NCI-H2196 (cell line): ENCODE data around the gene DYNLT4.
"Not testable (repeated sequence)": the region's sequence is repeated elsewhere in the genome, so short reads cannot be mapped to it uniquely, and the experiment has no call there.

Experiments
- DNase-seq: peaks from one replicate; lab custom pipeline; 2025; ENCODE audit not compliant: unreplicated experiment; lab: John Stamatoyannopoulos, UW

Gene DYNLT4

DNA sequence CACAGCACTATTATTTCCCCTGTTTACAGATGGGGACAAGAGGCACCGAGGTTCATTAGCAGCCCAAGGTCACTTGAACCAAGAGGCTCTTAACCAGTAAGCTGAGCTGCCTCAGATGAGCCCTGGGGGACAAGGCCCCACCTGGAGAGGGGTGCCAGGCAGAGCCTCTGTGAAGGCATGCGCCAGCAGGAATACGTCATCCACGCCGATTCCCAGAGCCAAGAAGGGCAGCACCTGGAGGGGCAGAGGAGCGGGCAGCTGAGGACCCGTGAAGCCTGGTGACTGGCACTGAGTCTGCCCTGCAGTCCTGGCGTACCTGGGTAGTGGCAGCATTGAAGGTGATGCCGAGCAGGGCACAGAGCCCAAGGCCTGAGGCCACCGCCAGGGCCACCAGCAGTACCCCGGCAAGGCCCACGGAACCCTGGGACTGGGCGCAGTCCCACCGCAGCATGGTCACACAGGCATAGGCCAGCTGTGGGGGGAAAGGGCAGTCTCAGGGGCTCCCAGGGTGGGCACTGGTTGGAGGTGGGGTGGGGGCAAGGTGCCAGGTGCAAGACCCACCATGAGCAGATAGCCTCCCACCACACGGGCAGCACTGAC is 21.8 kb upstream of the DYNLT4 start:
- DNase-seq, result no peak

DNA sequence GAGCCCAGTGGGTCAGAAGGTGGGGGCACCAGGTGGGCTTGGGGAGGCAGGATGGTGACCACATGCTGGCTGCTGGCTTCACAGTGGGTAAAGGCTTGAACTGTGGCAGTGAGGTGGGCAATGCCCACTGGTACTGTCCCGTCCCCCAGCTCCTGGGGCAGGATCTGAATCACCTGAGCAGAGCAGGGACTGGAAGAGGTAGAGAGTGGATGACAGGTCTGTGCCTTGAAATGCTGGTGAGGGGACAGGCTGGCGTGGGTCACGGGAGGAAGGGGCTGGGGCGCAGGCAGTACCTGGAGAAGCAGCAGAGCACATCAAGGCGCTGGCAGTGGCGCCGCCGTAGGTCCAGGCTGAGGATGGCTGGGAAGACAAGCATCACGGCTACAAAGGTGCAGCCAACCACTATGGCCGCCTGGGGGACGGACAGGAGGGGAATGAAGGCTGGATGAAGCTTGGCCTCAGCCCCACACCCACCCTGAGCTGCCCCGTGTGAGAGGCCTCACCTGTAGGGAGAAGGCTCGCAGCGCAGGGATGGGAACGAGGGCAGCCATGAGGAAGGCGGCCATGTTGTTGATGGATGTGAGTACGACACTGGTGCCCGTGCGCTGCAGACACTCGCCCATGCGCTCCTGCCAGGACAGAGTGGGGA is 21.0 kb upstream of the DYNLT4 start:
- DNase-seq, result no peak

DNA sequence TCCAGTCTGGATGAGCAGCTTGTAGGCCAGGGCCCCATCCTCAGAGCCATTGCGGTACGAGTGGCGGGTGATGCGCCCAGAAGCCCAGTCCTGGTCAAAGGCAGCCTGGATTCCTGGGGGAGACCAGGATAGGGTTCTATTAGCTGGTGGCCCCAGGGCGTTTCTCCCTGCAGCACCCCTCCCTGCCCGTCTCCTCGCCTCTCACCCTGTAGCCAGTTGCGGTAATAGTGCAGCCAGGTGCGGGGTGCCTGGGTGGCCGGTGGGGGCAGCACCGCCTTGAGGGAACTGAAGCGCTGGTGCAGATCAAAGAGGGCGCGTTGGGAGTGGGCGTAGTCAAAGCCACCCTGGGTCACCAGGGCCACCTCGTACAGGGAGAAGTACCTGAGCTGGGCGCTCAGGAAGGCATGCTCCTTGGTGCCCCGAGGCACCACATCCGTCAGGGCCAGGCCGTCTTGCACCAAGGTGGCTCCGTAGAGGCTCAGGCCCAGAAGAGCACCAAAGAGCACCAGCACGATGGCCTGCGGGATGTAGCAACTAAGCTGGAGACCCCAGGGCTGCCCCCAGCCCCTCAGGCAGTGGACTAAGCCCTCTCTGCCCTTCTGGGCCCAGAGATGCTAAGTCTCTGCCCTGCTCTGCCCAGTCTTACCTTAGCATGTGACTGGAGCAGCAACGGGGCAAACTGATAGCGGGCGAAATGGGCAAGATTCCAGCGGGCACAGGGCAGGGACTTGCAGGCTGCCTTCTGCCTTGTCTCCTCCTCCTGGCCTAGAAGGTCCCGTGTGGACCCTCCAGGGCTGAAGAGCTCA is 20.2 kb upstream of the DYNLT4 start:
- no peak for DNase-seq

DNA sequence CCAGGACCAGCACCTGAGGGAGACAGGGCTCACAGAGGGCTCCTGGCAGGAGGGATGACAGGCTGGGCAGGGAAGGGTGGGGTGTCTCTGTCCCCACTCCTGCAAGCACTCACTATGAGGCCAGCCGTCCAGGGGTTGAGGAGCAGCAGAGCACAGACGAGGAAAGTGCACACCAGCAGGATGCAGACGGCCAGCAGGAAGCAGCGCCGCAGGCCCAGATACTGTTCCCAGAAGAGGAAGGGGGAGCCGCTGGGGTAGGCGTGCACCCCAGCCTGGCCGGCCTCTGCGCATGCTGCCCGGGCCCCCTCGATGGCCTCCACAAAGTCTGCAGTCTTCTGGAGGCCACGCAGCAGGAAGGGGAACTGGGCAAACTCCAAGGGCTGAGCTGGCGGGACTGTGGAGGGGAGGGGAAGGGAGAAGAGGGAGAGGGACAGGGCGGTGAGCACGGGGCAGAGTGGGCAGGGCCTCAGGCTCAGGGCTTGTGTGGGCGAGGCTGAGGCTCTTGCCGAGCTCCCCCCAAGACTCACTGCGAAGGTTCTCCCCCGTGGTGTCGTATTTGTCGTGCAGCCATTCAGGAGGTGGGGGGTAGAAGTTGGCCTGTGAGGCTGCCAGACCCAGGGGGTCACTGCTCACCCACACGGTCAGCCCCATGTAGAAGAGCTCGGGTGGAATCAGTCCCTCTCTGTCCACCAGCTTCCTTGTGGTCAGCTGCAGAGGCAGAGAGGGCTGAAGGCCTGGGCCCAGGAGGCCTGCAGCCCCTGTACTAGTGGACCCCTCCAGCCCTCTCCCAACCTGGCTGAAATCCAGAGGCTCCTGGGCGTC is 19.4 kb upstream of the DYNLT4 start:
- no peak for DNase-seq

DNA sequence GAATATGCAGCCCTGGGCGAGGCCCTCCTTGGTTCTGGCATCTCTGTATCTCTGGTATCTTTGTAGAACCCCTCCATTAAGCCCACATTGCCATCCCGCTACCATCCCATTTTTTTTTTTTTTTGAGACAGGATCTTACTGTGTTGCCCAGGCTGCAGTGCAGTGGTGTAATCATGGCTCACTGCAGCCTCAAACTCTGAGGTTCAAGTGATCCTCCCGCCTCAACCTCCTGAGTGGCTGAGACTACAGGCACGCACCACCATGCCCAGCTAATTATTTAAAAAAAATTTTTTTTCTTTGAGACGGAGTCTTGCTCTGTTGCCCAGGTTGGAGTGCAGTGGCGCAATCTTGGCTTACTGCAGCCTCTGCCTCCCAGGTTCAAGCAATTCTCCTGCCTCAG is 17.2 kb upstream of the DYNLT4 start:
- not testable (repeated sequence) for DNase-seq

DNA sequence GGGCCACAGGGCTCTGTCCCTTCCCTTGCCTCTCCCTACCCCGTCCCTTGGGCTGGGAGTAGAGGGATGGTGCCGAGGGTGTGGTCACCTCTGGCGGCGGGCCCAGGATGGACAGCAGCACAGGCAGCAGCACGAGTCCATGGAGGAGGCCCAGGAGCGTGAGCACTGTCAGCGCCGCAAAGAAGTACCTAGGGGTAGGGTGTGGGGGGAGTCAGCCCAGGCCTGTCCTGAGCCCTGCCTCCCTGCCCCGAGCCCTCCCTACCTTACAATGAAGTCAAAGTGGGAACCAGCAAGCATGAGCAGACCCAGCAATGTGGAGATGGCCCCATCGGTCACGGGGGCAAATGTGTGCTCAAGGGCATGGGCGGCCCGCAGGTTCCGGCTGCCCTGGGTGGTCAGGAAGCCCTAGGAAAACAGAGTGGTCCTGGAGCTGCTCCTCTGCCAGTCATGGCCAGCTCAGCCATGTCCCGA is 15.9 kb upstream of the DYNLT4 start:
- DNase-seq, result no peak

DNA sequence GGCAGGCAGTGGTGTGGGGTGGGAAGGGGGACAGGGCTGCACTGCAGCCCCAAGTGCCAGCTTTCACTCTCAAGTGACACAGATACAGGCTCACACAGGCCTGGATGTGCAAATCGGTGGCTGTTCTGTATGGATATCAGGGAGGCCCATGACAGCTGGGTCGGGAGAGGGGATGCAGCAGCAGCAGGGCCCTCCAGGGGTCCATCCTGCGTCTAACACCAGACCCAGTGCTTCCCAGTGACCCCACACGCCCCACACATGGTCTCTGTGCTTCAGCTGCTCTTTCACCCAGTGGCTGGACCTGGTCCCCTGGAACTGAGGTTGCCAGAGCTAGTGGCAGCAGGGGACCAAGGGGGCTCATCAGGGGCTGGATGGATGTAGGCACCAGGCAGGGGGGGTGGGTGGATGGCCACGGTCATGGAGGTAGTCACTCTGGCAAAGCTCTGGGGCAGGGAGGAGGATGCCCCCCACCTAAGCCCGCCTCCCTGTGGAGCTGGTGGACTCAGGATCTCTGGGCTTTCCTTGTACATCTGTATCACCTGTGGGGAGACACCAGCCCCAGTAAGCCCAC is 15.1 kb upstream of the DYNLT4 start:
- DNase-seq, result no peak

DNA sequence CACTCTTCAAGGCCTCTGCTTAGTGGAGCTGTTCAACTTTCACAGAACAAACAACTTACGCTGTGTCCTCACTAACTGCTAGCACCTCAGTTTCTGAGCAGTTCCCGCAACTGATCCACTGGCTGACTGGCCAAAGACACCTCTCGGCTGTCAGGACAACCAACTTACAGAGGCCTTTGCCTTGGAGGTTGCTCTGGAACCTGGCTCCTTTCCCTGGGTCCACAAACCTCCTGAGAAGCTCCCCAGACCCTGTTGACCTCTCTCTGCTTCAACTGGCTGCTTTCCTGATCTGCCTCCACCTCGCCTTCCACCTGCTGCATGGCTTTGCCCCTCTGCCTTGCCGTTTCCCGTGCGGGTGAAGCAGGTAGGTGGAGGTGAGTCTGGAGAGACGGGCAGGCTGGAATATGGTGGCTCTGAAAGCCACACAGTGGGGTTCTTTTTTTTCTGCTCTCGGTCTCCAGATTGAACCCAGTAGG is 14.1 kb upstream of the DYNLT4 start:
- DNase-seq, result no peak

DNA sequence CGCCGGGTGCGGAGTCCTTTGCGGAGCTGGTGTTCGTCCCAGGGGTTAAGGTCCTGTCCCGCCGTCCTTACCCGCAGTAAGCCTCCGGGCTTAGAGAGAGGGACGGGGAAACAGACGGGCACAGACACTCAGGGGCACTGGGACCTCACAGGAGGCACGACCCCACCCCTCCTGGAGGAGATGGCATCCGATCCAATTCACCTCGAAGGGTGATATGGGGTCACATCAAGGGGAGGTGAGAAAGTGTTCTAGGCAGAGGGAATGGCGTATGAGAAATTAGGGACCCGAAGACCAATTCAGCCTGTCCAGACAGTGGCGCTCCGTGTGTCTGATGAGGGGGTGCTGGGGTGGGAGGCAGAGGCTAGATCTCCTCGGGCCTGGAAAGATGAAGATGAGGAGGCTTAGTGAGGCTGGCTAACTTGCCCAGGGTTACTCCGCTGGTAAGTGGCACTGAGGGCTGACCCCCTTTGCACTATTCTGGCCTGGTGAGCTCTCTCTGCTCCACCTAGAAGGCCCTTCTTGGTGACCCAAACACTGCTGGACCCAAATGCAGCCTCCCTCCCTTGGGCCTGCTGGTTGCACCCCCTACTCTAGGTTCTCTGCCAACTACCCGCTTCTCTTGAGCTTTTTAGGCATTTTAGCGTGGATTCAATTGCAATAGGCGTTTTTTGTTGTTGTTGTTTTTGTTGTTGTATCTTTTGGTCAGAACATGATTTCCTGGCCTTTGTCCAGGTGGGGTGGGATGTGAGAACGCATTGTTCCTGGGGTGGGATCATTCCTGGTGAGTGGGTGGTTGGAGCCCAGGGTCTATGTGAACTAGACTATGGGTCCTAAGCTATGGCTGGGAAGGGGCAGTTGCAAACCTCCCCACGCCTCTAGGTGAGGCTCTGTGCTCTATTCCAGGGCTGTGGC is 13.4 kb upstream of the DYNLT4 start:
- no peak for DNase-seq

DNA sequence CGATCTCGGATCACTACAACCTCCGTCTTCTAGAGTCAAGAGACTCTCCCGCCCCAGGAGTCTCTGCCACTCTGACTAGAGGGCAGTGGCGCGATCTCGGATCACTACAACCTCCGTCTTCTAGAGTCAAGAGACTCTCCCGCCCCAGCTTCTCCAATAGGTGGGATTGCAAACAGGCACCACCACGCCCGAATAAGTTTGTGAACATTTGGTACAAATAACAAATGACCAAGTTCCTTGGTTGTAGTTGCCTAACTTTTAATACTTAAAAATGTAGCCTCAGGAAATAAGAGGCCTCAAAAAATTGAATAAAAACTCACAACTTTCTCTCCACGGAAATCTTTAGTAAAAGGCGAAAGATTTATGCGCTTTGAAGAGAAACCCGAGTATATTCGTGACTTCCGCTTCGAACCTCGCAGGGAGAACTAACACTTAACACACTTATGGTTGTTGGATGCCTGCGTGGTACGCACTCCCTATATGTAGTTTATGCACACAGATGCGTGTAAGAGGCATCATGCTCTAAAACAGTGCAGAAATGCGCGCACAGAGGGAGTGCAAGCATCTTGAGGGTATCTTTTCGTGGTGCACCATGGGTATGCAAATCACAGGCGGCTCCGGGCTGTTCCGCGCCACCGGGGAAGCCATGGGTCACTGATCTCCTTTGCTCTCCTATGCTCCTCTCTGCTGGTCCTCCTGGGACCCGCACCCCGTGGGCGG is 12.6 kb upstream of the DYNLT4 start:
- no peak for DNase-seq

DNA sequence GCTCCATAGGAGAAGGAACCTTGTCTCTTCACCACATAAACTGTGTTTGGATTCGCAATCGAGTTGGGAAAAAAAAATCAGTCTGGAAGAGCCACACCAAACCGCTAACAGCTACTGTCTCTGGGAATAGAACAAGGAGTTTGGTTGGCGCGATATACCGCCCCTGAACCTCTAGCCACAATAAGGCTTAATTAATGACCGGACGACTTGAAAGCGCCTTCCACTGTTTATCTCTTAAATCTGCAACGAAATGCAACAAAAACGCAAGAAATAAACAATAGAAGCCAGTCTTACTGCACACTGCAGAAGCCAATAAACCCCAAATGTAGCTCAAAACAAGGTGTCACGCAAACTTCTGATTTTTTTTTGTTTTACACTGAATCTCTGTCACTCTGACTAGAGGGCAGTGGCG is 12.1 kb upstream of the DYNLT4 start:
- DNase-seq, result no peak

DNA sequence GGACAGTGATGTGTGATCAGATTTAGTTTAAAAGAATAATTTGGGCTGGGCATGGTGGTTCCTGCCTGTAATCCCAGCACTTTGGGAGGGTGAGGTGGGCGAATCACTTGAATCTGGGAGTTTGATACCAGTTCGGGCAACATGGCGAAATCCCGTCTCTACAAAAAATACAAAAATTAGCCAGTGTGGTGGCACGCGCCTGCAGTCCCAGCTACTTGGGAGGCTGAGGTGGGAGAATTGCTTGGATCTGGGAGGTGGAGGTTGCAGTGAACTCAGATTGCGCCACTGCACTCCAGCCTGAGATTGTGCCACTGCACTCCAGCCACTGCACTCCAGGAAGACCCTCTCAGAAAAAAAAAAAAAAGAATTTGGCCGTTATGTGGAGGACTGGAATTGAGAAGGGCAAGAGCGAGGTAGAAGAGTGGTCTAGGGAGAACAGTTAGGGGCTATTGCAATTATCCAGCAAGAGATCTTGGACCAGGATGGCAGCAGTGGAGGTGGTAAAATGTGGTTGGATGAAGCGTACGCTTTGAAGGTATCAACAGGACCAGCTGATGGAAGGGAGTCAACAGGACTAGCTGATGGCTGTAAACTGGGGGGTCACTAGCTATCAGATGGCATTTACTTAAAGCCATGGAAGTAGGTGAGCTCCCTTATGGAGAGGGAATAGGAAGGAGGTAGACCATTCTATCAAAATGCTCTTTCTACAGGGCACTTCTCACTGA is 10.8 kb upstream of the DYNLT4 start:
- DNase-seq, result no peak

DNA sequence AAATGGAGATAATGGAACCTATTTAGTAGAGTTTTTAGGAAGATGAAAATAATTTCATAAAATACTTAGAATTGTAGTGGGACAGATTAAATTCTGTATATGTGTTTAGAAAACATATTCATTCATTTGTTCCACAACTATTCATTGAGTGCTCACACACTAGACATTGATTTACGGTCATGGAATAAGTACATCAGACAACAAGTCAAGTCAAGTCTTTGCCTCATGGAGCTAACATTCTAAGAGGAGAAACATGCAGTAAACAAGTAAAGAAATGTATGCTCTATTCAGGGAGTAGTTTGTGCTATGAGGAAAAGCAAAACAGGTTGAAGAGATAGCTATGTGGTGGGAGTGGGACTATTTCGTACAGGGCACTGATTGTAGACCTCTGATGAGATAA is 10.2 kb upstream of the DYNLT4 start:
- DNase-seq, result no peak

DNA sequence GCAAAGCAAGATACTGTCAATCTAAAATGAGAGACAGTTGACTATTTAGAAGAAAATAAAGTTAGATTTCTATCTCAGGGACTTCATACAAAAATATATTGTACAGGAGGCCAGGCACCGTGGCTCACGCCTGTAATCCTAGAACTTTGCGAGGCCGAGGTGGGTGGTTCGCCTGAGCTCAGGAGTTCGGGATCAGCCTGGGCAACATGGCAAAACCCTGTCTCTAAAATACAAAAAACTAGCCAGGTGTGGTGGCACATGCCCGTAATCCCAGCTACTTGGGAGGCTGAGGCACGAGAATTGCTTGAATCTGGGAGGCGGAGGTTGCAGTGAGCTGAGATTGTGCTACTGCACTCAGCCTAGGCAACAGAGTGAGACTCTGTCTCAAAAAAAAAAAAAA is 8.8 kb upstream of the DYNLT4 start:
- DNase-seq, result not testable (repeated sequence)

DNA sequence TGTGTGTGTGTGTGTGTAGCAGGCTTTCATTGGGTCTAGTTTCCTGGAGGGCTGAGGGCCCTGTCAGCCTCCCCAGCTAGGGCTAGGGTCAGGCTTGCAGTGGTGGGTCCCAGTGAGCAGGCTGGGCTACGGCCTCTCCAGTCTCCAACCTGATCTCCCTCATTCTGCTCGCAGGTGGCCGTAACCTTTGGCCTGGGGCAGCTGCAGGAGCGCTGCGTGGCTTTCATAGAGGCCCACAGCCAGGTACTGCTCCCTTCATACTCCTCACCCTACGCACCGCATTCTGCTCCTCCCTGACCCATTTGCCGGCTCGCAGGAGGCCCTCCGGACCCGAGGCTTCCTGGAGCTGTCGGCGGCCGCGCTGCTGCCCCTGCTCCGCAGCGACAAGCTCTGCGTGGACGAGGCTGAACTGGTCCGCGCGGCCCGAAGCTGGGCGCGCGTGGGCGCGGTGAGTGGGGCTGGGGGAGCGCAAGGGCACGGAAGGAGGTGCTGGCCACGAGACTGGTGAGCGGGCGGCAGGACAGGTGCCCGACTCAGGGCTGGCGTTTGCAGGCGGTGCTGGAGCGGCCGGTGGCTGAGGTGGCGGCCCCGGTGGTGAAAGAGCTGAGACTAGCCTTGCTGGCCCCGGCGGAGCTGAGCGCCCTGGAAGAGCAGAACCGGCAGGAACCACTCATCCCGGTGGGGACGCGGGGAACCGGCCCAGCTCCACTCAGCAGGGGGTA is 5.8 kb upstream of the DYNLT4 start:
- DNase-seq, result no peak

DNA sequence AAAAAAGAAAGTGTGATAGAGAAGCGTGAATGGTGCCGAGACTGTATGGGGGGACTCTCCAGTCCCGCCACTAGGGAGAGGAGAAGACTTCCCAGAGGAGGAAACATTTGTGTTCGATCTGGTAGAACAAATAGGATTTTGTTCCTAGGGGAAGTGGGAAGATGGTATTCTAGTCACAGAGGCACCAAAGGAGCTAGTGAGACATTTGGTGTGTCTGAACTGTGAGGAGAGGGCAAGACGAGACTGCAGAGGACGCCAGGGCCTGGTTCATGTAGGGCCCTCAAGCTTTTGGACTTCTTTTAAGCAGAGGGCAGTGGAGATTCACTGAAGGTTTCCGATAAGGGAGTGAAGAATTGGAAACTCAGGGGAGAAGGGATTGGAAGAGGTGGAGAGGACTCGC is 4.1 kb upstream of the DYNLT4 start:
- DNase-seq, result no peak

DNA sequence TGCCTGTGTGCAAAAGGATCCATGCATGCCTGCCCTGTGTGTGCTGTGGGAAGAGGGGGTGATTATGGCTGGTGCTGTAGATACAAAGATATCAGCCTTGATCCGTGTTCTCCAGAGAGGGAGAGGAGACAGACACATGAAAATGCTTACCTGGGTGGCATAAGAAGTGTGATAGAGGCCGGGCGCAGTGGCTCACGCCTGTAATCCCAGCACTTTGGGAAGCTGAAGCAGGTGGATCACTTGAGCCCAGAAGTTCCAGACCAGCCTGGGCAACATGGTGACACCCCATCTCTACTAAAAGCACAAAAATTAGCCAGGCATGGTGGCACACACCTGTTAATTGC is 3.6 kb upstream of the DYNLT4 start:
- DNase-seq, result not testable (repeated sequence)
